ENCODE data around the gene ELANE. TPM values are rescaled to one million over a fixed set of nuclear protein-coding genes. Genes with fewer than 3 reads are reported as not detected.
A peak's percentile ranks its signal among the peaks of the same experiment; 100 is the strongest.

Gene ELANE
- total and polyA plus RNA-seq, 9 of the 15 experiments (the other 6 are each of a cell fraction or from before 2014, with no cell fraction given), result not detected

DNA sequence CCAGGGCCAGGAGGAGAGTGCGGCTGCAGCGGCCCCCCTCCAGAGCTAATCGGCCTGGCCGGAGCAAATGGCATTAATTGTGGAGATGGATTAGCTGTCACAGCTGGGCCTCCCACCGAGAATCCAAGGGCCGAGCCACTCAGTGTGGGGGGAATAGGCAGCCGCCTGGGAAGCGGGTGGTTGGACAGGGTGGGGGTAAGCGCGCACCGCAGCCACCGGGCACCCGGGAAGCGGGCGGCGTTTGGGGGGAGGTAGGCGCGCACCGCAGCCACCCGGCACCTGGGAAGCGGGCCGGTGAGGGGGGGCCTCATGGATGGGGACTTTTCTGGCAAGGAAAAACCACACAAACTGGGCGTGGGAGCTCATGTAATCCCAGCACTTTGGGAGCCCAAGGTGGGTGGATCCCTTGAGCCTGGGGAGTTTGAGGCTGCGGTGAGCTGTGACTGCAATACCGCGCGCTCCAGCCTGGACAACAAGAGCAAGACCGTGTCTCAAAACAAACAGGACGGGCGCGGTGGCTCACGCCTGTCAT, 51.2 kb downstream of the ELANE start:
- peaks cover 54 to 88% of the 10 kb centered on the region in 2 experiments for H3K4me1 ChIP-seq (replicated peaks in 1 of 2; ENCODE audit: control insufficient read depth in 2 of 2, insufficient read depth in 2 of 2, low read length in 2 of 2)
- peaks cover 12% of the 10 kb centered on the region for H4K20me1 ChIP-seq (replicated peaks; ENCODE audit: control insufficient read depth, insufficient read depth, low read length)
- in situ Hi-C loops (cut with MboI), result no loop called here
- no peak for FAIRE-seq
- H3K9me3 ChIP-seq (replicated peaks; ENCODE audit: control insufficient read depth, insufficient read depth, low read depth, low read length), result no peaks in the 10 kb centered on the region
- H3K4me3 ChIP-seq, result no peak overlapping the region
- 34% methylated on average over 27 of the region's 32 CpGs for WGBS (ENCODE audit: insufficient coverage, low coverage, missing lambda C conversion rate)
- ChIA-PET CTCF (ENCODE audit: low intra/inter-chr PET ratio) (no interaction called here), POLR2A (interaction anchor here (0.6 to 3.2 kb wide), 2 partner anchors 10 to 833 kb away, joined by 3 to 15 read pairs; partner anchors contain the start of genes MED16 and RNU6-9)
- peak overlapping the region in 1 of 2 experiments; percentile 85; a peak in 2 of 4 replicates for H3K9ac ChIP-seq (ENCODE audit: insufficient read depth in 1 of 2, low read depth in 2 of 2, low read length in 2 of 2)
- no TSS peak for BruUV-seq (replicated peaks)
- peaks cover 65% of the 10 kb centered on the region; the same call in 2 of the 3 replicates for H3K36me3 ChIP-seq (ENCODE audit: control insufficient read depth, insufficient read depth, low read length)
- ATAC-seq, result no peak
- H3K79me2 ChIP-seq (ENCODE audit: control insufficient read depth, insufficient read depth, low read length), result peaks cover 80% of the 10 kb centered on the region
- no peaks in the 10 kb centered on the region for H3K27me3 ChIP-seq (ENCODE audit: control insufficient read depth in 2 of 2, insufficient read depth in 2 of 2, low read length in 2 of 2)
- no peak overlapping the region for H3K4me2 ChIP-seq (ENCODE audit: insufficient read depth, low read length)
- peak overlapping the region; percentile 61 for H3K27ac ChIP-seq (ENCODE audit: extremely low read depth, low read depth, low read length)
- no peak overlapping the region for H2AFZ ChIP-seq (ENCODE audit: low read depth, low read length)
- intact Hi-C loops (cut with micrococcal nuclease), result no loop called here
- DNase-seq (ENCODE audit: extremely low read depth in 1 of 4, low spot score in 3 of 4), result peak in 1 of 4 experiments; percentile 67
- H3K9me1 ChIP-seq (ENCODE audit: control insufficient read depth, insufficient read depth, low read length), result peaks cover 5% of the 10 kb centered on the region
- TF ChIP-seq CREM (IDR thresholded peaks at IDR 0.05; ENCODE audit: low read depth), result no peak
- TF ChIP-seq, protein P1, sequence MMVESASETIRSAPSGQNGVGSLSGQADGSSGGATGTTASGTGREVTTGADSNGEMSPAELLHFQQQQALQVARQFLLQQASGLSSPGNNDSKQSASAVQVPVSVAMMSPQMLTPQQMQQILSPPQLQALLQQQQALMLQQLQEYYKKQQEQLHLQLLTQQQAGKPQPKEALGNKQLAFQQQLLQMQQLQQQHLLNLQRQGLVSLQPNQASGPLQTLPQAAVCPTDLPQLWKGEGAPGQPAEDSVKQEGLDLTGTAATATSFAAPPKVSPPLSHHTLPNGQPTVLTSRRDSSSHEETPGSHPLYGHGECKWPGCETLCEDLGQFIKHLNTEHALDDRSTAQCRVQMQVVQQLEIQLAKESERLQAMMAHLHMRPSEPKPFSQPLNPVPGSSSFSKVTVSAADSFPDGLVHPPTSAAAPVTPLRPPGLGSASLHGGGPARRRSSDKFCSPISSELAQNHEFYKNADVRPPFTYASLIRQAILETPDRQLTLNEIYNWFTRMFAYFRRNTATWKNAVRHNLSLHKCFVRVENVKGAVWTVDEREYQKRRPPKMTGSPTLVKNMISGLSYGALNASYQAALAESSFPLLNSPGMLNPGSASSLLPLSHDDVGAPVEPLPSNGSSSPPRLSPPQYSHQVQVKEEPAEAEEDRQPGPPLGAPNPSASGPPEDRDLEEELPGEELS (CRISPR knock-in tag; IDR thresholded peaks at IDR 0.05; ENCODE audit: borderline replicate concordance), result 0 out of 2 replicates have a peak, but pooled peaks have one; percentile 37
- peak; percentile 57; the same call in 1 of the 2 replicates for TF ChIP-seq ZNF740 (CRISPR knock-in tag; IDR thresholded peaks at IDR 0.05)
- TF ChIP-seq ZNF740 (tag; IDR thresholded peaks at IDR 0.05), result no peak
- peak; percentile 45 for TF ChIP-seq MAX (CRISPR knock-in tag; IDR thresholded peaks at IDR 0.05)
- peak; percentile 81 for TF ChIP-seq TFAP4 (CRISPR knock-in tag; IDR thresholded peaks at IDR 0.05; ENCODE audit: borderline replicate concordance)
- TF ChIP-seq, protein P2, sequence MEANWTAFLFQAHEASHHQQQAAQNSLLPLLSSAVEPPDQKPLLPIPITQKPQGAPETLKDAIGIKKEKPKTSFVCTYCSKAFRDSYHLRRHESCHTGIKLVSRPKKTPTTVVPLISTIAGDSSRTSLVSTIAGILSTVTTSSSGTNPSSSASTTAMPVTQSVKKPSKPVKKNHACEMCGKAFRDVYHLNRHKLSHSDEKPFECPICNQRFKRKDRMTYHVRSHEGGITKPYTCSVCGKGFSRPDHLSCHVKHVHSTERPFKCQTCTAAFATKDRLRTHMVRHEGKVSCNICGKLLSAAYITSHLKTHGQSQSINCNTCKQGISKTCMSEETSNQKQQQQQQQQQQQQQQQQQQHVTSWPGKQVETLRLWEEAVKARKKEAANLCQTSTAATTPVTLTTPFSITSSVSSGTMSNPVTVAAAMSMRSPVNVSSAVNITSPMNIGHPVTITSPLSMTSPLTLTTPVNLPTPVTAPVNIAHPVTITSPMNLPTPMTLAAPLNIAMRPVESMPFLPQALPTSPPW (CRISPR knock-in tag; IDR thresholded peaks at IDR 0.05), result peak; percentile 45
- no peak for TF ChIP-seq CREB3L1 (IDR thresholded peaks at IDR 0.05; ENCODE audit: borderline replicate concordance, low read depth)
- TF ChIP-seq SLC30A9 (CRISPR knock-in tag; IDR thresholded peaks at IDR 0.05), result no peak
